Measurements from ENCODE around the gene PSENEN. TPM values are rescaled to one million over a fixed set of nuclear protein-coding genes. Genes with fewer than 3 reads are reported as not detected.

PSENEN gene
- total and polyA plus RNA-seq, 9 of the 15 experiments (the other 6 are each of a cell fraction or from before 2014, with no cell fraction given) = 34.5 to 299 (median 61.1) TPM

GRCh38 chr19:35716801-35717664, 28.4 kb upstream of the PSENEN start (continued):
- TF ChIP-seq E2F4 (CRISPR knock-in tag; IDR thresholded peaks at IDR 0.05; ENCODE audit: low read depth) (no peak), ZNF146 (CRISPR knock-in tag; IDR thresholded peaks at IDR 0.05; ENCODE audit: unreplicated experiment) (no peak), THAP7 (CRISPR knock-in tag; IDR thresholded peaks at IDR 0.05) (no peak), TCF7L2 (IDR thresholded peaks at IDR 0.05; ENCODE audit: low read depth, low read length) (0 out of 2 replicates have a peak, but pooled peaks have one; percentile 2), HOMEZ (CRISPR knock-in tag; IDR thresholded peaks at IDR 0.05) (no peak), CREM (IDR thresholded peaks at IDR 0.05; ENCODE audit: low read depth) (peak; percentile 70; the same call in 1 of the 2 replicates), MBD1 (CRISPR knock-in tag; IDR thresholded peaks at IDR 0.05) (no peak), KHSRP (IDR thresholded peaks at IDR 0.05) (no peak), ERF (CRISPR knock-in tag; IDR thresholded peaks at IDR 0.05) (no peak), SRSF7 (optimal IDR thresholded peaks at IDR 0.05; ENCODE audit: low read depth, low read length) (no peak), NR4A1 (CRISPR knock-in tag; IDR thresholded peaks at IDR 0.05) (no peak), NR4A1 (tag; IDR thresholded peaks at IDR 0.05) (no peak), ZNF277 (CRISPR knock-in tag; IDR thresholded peaks at IDR 0.05; ENCODE audit: borderline replicate concordance) (no peak), PHB2 (IDR thresholded peaks at IDR 0.05; ENCODE audit: low read depth) (no peak), MTA2 (IDR thresholded peaks at IDR 0.05; ENCODE audit: low read depth) (no peak), NCOA6 (IDR thresholded peaks at IDR 0.05) (no peak), SIRT6 (IDR thresholded peaks at IDR 0.05; ENCODE audit: low read depth, low read length) (no peak), ZNF551 (CRISPR knock-in tag; IDR thresholded peaks at IDR 0.05) (no peak), ZKSCAN1 (IDR thresholded peaks at IDR 0.05; ENCODE audit: low read depth, low read length) (no peak), CREB1 (IDR thresholded peaks at IDR 0.05) (no peak), CREB1 (CRISPR knock-in tag; IDR thresholded peaks at IDR 0.05) (peak; percentile 17; the same call in 1 of the 2 replicates), BDP1 (IDR thresholded peaks at IDR 0.05; ENCODE audit: insufficient read depth, insufficient read length) (no peak), CBFA2T2 (conservative IDR thresholded peaks at IDR 0.05) (no peak; the same call in 1 of the 2 replicates), ETV5 (CRISPR knock-in tag; IDR thresholded peaks at IDR 0.05; ENCODE audit: low read depth) (peak; percentile 35; the same call in 1 of the 2 replicates)
